GM10266 (cell line): ENCODE data around the gene STIM1.
"Not testable (repeated sequence)": the region's sequence is repeated elsewhere in the genome, so short reads cannot be mapped to it uniquely, and the experiment has no call there.

Experiments used
- DNase-seq: peaks from one replicate; pipeline ENCODE4 v3.0.0; 2012; ENCODE audit errors: extremely low spot score
- CTCF ChIP-seq: IDR thresholded peaks from 2 replicates; pipeline ENCODE4 v1.5.1; 2012; ENCODE audit warnings: mild to moderate bottlenecking, low read depth; ENCODE audit not compliant: control insufficient read depth, insufficient read depth; ENCODE audit errors: missing control alignments

The STIM1 gene

GRCh38 chr11:3896644-3897043 lies 41.2 kb downstream of the STIM1 start:
- no peak for TF ChIP-seq CTCF

DNA sequence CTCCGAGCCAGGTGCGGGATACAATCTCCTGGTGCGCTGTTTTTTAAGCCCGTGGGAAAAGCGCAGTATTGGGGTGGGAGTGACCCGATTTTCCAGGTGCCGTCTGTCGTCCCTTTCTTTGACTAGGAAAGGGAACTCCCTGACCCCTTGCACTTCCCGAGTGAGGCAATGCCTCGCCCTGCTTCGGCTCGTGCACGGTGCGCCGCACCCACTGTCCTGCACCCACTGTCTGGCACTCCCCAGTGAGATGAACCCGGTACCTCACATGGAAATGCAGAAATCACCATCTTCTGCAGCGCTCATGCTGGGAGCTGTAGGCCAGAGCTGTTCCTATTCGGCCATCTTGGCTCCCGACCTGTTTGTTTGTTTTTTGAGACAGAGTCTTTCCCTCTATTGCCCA lies 44.8 kb downstream of the STIM1 start:
- not testable (repeated sequence) for DNase-seq

More at GRCh38 chr11:3896644-3897043, 41.2 kb downstream of the STIM1 start:
- DNase-seq: no peak

- TF ChIP-seq CTCF: no peak
- no peak for DNase-seq
These were observed 46.0 kb downstream of the STIM1 start for GRCh38 chr11:3901249-3902025.

DNA sequence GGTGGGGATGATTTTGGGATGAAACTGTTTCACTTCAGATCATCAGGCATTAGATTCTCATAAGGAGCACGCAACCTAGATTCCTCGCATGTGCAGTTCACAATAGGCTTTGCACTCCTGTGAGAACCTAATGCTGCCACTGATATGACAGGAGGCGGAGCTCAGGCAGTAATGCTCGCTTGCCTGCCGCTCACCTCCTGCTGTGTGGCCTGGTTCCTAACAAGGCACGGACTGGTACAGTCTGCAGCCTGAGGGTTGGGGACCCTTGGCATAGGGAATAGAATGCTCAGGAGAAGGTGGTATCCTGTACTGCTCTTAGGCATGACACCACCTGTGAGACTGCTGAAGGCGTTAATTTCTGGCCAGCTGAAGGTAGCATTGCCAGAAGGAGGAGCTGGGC lies 47.0 kb downstream of the STIM1 start:
- DNase-seq: no peak
- TF ChIP-seq CTCF: no peak

GRCh38 chr11:3903207-3903896 lies 47.9 kb downstream of the STIM1 start:
- no peak for DNase-seq
- no peak for TF ChIP-seq CTCF

- no peak for DNase-seq
- no peak for TF ChIP-seq CTCF
These were observed 48.8 kb downstream of the STIM1 start for GRCh38 chr11:3904228-3904627.

- TF ChIP-seq CTCF: no peak
- DNase-seq: peak; percentile 60
These were observed 49.9 kb downstream of the STIM1 start for GRCh38 chr11:3905080-3905953.
